GM18520 (cell line): ENCODE data around the gene IER2.

Experiments used
- ATAC-seq: cut with Tn5 transposase; IDR thresholded peaks from one replicate; pipeline ENCODE4 v1.9.1; 2021; ENCODE audit not compliant: unreplicated experiment

Gene IER2

GRCh38 chr19:13150187-13150930 is at the start of gene IER2, which contains the start of gene STX10:
IER2 (plus strand) TSS chr19:13150411; CDS start chr19:13153187, 2,776 bp downstream.
STX10 (minus strand) TSS chr19:13150375; CDS start chr19:13150173, 202 bp downstream.
- peak; percentile 26 for ATAC-seq

GRCh38 chr19:13100841-13101589 is 49.2 kb upstream of the IER2 start:
- ATAC-seq: no peak

DNA sequence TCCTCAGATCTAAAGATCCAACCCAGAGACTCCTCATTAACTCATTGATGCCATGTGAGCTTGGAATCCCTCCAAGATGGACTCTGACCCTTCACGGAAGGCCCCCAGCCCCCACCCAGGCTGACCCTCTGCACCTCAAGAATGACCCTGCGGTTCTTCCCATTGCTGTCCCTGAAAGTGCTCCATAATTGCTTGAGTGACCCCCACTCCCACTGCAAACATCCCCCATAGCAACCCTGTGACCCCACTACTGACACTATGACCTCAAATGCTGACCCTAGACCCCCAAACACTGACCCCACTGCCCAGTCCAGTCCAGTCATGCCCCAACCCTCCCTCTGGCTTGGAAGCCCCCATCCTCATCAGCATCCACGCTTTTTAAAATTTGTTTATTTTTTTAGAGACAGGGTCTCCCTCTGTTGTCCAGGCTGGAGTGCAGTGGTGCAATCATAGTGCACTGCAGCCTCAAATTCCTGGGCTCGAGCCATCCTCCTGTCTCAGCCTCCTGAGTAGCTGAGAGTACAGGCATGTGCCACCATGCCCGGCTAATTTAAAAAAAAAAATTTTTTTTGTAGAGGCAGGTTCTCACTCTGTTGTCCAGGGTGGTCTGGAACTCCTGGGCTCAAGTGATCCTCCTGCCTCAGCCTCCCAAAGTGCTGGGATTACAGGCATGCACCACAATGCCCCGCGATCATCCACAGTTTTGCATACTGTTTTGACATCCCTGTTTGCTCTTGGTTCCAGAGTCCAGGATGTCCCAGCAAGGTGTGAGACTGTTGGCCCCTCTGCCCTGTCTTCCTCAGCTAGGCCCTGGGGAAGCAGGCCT is 48.4 kb upstream of the IER2 start:
- no peak for ATAC-seq

GRCh38 chr19:13102416-13102665 is 47.9 kb upstream of the IER2 start:
- no peak for ATAC-seq

GRCh38 chr19:13102666-13103580 is 47.3 kb upstream of the IER2 start, which contains the start of gene LYL1:
LYL1 (minus strand) TSS chr19:13102858; CDS start chr19:13101171, 1,687 bp downstream.
- no peak for ATAC-seq

DNA sequence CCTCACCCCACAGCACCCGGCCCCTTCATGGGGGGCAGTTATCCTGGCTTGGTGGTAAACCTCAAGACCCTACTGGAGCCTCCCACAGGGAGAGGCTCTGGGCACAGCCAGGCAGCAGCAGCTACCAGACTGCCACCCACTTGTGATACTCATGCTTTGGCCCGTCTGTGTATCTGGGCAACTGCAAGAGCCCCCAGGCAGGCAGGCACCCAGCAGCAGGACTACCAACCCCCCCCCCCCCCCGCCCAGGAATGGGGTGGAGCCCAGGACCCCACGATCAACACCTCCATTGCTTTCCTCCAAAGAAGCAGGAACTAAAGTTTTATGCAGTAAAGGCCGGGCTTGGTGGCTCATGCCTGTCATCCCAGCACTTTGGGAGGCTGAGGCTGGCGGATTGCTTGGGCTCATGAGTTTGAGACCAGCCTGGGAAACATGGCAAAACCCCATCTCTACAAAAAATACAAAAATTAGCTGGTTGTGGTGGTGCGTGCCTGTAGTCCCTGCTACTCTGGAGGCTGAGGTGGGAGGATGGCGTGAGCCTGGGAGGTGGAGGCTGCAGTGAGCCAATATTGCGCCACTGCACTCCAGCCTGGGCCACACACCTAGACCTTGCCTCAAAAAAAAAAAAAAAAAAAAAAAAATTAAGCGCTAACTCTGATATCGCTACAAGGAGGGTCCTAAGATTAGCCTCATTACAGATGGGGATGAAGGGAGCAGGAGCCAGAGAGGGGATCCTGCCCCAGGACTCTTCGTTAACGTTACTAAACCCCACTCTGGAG is 46.4 kb upstream of the IER2 start:
- no peak for ATAC-seq

GRCh38 chr19:13104360-13104847 is 45.8 kb upstream of the IER2 start:
- ATAC-seq: no peak

- no peak for ATAC-seq
These were observed 45.1 kb upstream of the IER2 start for GRCh38 chr19:13104848-13105711.

GRCh38 chr19:13109361-13110098 is 40.7 kb upstream of the IER2 start:
- ATAC-seq: no peak

GRCh38 chr19:13110099-13110610 is 40.1 kb upstream of the IER2 start:
- ATAC-seq: no peak

DNA sequence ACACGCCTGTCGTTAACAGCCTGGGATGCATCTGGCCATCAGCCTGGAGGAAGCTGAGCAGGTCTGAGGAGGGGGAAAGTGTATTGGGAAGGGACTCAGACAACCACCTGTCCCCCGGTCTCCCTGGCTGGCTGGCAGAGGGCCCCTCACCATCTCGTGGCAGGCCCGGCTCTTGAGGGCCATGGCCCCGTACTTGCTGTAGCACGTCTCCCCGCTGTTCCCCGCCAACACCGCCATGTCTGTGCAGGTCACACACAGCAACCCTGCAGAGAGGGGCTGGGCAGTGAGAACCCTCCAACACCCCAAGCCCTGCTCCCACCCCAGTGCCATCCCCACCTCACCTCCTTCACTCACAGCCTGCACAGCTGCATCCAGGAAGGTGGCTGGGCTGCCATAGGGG is 37.7 kb upstream of the IER2 start:
- no peak for ATAC-seq

DNA sequence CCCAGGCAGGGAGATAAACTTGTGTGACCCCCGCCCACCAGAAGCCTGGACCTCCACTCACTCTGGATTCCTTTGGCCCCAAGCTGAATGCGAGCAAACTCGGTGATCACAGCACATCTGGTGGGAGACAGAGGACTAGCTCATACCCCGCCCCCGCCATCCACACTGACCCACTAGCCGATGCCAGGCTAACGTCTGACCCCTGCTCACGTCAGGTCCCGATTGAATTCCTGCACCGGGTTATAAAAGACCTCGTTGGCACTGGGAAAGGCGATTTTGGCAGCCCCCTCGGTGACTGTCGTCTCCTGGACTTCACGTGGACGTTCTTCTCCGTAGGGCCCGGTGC is 34.3 kb upstream of the IER2 start:
- ATAC-seq: no peak

DNA sequence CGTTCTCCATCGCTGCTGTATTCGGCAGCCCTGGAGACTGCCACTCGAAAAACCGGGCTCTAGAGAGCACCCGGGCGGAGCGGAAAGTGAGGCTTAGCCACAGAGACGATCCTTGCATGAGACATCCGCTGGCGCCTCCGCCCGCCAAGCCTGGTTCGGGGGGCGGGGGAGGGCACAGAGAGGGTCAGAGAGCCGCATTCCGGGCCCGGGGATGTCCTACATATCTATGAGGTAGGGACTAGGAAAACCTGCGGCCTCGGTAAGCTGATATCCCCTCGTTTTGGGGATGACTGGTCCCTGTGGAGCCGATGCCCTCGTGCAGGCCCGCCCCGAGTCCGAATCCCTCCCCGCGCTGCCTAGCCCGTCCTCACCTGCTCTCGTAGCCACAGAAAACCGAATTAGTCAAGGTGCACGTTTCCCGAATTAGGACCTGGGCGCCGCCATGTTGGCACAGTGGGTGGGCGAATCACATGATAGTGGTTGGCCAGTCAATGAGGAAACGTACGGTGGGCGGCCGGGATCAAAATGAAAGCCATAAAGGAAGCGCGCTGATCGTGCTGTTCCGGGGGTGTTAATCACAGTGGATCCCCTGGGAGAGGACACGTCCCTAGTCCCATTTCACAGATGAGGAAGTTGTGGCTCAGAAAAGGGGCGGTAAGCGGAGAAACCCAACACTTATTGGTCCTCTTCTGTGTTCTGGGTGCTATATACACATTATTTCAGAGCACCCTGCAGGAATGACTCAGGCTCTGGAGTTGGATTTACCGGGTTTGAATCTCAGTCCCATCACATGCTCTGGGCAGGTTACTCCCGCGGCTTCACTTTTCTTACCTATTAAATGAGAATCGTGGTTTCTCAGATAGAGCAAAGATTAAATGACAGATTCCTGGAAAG is 33.7 kb upstream of the IER2 start, which contains the start of gene TRMT1:
TRMT1 (minus strand) TSS at position 459 of the 894 bp plus-strand sequence; CDS start at position 118, 341 bp downstream.
- ATAC-seq: no peak

- ATAC-seq: no peak
These were observed 32.9 kb upstream of the IER2 start for GRCh38 chr19:13117176-13117771.

DNA sequence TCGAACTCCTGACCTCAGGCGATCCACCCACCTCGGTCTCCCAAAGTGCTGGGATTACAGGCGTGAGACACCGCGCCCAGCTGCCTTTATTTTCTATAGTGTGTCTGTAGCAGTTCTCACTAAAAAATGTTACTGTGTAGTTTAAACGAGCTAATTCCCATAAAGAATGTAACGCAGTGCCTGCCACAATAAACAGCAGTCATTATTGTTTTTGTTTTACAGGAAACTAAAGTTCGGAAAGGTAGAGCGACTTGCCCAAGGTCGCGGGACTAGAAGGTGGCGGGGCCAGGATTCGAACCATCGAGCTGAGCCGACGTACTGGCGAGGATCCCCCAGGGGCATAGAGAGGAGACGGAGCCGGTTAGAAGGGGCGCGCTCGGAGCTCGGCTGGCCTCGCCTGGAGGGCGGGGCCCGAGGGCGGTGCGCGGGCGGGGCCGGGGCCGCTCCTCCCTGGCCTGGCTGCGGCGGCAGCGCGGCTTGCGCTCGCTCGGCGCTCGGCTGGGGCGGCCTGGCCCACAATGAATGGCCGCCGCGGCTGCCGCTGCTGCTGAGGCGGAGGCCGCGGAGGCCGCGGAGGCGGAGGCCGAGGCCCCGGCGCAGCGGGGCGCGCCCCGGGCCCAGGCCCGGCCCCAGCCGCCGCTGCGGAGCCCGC is 32.3 kb upstream of the IER2 start, which contains the start of gene NACC1:
NACC1 (plus strand) TSS at position 493 of the 652 bp plus-strand sequence. CDS start 16,944 bp downstream, outside the sequence.
- peak; percentile 59 for ATAC-seq
